NCI-H82 treated with DMSO at 0.1 percent for 48 hours (cell line): Measurements from ENCODE around the gene MAGI2.
A peak's percentile ranks its signal among the peaks of the same experiment; 100 is the strongest.

Experiments used
- DNase-seq: peaks from one replicate; lab custom pipeline; 2025; ENCODE audit not compliant: unreplicated experiment; lab: John Stamatoyannopoulos, UW

Gene MAGI2

DNA sequence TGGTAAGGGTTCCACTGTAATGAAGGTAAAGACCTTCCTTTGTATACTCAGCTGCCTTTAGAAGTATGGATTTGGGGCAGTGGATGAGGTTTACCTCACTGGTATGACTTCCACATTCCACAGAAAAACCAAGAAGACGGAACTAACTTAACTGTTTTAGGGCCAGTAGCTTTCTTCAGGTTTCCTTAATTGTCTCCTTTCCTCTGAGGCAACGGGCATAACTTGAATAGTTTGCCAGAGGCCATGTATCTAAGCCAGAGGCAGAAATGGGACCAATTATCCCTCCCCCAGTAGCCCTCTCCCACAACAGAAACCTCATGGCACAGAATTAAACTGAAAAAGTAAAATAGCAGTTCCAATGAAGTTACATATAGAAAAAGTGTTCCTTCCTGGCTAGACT, 1373.2 kb downstream of the MAGI2 start:
- DNase-seq: no peak

DNA sequence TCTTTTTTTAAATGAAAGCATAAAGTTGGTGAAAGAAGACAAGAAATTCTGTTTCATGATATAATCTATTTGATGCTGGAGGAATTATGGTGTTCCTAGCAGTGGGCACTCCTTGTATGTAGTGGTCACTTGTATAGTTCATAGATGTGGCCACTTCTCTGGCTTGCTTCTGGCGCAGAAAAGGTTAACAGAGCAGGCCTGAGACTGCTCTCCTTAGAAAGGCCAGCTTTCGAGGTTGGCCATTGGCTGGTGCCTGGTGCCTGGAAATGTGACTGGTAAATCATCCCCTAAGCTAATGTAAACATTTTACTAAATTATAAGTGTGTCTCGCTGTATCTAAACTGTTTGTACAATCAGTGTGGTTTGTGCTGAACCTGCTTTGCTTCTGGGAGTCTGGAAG, 1378.8 kb downstream of the MAGI2 start:
- no peak for DNase-seq

DNA sequence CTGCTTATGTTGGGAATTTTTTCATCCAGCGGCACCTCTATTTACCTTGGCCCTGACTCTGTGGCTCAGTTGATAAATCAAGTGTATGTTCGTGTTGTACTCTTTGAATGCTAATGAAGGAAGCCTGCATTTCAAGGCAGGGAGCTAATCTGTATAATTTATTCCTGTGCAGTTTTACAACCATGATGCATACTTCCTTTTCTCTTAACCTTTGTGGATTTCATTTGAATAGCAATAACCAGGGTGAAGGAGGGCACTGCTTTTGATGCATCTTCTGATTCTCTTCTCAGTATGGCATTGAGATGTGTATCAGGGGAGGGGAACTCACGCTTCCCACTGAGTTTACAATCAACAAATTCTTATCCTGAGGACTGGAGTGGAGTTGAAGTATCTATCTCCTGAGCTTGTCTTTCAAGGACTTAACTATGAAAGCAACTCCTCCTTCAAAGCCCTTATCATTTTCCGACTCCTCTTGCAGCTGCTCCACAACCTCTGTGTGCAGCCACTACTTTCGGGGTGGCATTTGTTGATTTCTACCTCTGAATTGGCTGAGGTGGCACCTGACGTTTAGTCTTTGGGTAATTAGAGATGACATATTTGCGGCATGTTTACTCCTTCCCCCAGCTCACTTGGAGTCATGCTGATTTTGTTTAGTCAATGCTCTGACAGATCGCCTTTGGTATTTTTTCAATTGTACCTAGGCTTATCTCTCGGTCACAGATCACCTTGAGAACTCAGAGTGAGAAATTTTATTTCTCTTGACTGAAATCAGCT, 1379.7 kb downstream of the MAGI2 start:
- no peak for DNase-seq

DNA sequence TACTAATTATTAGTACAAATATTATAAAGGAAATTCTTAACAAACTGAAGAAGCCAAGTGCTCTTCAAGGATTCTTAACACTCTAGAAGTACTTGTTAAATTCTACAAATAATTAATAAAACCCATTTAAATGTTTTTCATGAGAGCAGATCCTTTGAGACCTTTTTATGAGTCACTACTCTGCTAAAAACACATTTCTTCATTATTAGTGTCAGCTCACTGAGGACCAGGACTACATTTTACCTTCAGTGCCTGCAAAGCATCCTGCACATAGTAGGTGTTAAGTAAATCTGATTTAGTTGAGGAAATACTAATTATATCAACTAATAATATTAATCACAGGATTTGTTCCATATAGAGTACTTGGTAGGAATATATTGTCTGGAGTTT, 1381.3 kb downstream of the MAGI2 start:
- no peak for DNase-seq

DNA sequence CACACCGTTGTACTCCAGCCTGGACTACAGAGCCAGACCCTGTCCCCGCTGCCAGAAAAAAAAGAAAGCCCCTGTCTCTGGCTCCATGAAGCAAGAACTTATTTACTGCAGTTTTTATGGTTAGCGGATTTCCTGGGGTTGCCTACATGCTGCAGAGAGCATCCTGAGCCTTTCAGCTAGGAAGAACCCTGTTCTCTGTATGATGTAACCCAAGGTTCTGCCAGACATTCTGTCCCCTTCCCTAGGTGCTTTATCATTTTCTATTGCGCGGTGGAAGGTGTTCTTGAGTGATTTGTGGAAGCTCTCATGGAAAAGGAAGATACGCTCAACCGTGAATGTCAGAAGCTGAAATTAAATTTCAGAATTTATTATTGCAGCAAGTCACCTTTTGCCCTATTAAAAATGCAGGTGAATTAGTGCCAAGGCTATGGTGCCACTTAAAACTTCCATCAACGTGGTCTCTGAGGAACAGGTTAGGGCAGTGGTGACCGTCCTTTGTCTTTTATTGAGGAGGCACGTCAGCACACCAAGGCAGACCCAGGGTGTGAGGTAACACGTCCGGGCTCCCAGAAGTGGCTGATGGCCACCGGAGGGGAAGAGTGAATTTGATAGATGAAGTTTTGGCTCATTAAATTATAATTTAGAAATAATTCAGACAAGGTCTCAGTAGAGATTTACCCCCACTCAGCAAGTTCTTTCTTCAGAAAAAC, 1381.8 kb downstream of the MAGI2 start:
- DNase-seq: no peak

DNA sequence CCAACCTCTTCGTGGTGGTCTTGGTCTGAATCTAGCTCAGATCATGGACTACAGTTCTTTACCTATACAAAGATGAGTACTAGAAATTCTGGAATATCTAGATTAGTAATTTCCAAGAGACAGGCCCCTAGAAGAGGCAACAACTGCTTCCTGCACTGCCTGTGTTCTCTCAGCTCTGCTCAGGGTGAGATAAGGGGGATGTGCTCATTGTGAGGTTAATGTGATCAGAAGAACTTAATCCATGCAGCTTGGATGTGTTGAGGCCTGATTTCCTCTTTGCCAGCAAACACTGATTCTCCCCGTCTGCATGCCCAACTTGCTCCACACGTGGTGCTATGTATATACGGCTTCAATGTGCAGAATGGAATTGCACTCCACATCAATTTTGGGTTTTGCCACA, 1386.9 kb downstream of the MAGI2 start:
- peak; percentile 64 for DNase-seq

DNA sequence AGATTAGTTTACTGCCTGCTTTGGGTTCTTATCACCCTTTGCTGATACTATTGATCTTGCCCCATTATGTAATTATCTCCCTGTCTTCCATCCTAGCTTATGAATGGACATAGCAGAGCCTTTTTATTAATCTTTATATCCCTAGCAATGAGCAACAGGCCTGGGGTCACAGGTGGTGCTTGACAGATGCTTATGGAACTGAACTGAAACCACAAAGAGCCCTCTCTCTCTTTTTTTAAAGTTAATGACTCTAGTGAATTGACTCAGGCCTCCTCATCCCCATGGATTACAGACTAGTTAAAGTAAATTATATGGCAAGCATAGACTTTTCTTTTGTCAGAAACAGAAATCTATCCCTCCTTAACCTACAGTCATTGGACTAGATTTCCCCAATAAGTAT, 1389.7 kb downstream of the MAGI2 start:
- peak; percentile 79 for DNase-seq

DNA sequence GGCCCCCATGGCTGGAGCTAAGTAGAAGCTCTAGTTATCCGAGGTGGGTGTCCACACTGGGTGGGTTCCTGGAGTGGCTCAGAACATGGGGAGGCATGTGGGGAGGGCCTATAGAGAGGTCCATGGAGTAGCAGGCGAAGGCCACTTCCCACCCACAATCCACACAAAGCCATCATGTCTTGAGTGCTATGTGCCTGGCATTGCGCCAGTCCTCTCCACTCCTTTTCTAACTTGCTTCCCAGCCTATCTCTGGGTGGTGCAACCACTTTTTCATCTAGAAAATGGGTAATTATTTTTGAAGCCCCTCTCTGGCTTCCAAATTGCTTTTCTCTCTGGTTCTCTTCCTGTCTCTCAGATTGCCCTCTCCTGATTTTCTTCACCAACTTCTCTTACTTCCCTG, 1391.3 kb downstream of the MAGI2 start:
- DNase-seq: no peak

DNA sequence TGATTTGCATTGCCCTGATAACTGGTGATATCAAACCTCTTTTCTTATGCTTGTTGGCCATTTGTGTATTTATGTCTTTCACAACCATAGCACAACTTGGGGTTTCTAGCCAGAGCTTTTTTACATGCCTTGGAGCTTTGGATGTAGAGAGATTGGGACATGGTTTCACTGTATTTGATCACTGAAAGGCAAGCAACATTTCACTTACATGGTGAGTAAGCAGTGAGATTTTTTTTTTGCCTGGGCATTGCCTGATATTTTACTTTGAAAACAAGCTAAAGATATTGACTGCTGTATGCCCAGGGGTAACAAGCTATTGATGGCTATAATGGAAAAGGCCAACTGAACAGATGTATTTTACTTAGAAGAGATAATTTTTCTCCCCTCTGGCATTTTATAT, 1395.9 kb downstream of the MAGI2 start:
- DNase-seq: no peak

DNA sequence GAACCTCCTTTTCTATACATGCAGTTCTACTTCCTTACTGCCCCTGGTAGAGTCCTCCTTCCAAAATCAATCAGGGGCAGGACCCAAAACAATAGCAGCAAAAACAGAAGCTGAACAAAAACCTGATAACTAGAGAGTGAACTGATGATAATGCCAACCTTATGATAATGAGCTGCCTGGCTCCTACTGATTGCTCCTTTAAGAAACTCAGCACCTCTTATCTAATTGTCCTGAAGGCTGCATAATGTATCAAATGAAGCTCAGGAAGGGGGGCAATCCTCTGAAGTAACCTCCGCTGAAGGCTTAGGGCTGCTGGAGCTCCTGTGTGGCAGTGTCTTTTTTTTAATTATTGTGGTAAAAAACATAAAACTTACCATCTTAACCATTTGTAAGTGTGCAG, 1397.9 kb downstream of the MAGI2 start:
- DNase-seq: no peak

DNA sequence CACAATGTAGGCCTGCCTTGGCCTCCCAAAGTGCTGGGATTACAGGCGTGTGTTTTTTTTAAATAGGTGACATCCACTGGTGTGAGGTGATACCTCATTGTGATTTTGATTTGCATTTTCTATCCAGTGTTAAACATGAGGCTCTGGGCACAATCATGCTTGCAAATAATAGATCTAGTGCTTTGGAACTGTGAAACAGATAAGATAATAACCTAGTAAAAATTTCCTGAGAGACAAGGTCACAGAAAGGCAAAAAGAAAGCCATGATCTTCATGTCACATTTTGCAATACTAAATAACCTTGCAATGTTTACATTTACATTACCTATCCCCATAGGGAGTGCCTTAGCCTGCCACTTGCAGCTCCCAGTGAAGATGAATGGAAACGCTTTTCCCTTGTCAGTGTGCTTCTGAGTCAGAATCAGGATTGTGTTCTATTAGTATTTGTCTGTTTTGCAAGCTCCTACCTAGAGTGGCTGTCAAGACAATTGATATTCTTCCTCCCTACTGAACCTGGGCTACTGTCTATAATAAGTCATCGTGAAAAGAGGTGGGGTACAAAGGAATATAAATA, 1398.4 kb downstream of the MAGI2 start:
- no peak for DNase-seq

DNA sequence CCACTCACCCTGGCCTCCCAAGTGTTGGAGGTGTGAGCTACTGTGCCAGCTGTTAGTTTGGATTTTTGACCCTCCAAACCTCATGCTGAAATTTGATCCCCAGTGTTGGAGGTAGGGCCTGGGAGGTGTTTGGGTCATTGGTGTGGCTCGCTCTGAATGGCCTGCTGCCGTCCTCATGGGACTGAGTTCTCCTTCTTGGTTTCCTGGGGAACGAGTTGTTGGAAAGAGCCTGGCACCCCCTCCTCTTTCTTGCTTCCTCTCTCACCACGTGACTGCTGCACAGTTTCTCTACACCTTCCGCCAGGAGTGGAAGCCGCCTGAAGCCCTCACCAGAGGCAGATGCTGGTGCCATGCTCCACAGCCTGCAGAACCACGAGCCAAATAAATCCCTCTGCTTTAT, 1401.4 kb downstream of the MAGI2 start:
- DNase-seq: no peak

DNA sequence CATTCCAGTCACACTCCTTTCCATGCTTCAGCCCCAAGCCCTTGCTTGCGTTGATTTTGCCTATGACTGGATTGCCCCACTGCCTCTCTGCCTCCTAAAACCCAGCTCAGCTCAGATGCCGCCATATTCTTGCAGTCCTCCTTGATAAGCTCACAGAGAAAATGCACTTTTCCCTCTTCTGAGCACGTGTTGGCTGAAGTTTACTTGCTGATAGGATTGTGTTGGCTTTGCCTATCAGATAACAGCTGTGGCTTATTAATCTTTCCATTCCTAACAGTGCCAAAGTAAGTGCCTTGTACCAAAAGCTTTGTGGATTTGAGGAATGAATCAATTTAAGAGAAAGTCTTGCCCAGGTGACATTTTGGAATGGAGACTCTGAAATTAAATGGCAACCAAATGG, 1405.7 kb downstream of the MAGI2 start:
- DNase-seq: no peak

DNA sequence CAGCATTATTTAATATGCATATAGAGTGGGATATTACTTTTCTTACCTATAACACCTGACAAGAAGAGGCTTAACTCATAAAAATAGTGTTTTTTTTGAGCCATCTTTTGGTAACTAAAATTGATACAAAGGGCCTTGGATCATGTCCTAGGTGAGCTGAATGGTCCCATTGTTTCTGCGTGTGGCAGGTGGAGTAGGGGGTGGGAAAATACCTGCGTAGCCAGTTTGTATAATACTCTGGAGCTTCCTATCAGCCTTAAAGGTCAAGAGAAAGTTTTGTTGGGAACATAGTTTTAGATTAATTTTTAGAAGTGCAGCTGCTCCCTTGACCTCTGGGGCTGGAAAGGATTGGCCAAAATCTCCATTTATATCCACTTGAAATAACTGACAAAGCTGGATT, 1410.3 kb downstream of the MAGI2 start:
- no peak for DNase-seq

DNA sequence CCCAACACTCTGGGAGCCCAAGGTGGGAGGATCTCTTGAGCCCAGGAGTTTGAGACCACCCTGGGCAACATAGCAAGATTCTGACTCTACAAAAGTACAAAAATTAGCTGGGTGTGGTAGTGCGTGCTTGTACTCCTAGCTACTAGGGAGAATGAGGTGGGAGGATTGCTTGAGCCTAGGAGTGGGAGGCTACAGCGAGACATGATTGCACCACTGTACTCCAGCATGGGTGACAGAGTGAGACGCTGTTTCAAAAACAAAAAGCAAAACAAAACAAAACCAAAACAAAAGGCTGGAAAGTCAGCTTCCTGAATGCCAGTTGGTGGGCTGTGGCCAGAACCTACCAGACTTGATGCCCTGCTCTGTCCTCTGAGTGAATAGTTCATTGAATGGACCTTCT, 1412.0 kb downstream of the MAGI2 start:
- DNase-seq: no peak

DNA sequence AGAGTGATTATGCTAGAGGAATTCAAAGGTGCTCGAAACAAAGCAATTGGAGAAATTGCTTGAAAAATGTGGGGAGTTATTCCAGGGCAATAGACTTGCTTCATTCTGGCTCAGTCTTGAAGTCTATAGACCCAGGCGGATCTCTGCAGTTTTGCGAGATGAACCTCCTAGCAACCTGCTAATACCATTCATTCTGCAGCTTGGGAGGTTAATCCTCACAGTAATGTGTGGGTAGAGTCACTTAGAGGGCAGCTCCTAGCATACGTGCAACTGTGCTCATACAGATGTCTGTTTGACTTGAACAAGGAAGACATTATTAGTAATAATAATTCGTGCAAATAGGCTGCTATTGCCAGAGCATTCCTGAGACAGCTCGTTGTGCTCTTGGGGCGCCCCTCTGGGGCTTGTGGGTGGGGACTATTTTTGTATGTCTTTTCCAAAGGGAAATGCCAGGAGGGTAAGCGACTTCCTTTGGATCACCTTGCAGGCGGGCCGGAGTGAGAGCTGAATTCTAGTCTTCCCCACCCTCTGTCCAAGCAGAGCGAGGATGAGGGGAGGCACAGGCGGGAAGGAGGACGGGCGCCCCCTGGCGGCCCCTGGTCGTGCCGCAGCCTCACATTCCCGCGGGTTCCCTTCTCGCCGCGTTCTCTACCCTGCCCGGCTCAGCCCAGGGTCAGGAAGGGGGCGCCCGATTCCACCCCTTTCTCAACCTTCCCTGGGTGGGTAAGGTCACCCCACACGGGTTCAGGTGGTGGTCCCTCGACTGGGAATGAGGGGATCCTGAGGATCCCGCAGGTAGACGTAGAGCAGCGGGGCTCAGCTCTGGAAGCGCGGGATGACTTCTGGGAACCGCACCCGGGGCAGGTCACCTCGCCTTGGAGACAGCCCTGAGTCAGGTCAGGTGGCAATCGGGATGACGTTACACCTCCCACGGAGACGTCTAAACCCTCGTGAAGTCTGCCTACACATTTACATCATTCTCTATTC, 1413.4 kb downstream of the MAGI2 start:
- DNase-seq: peak; percentile 44

DNA sequence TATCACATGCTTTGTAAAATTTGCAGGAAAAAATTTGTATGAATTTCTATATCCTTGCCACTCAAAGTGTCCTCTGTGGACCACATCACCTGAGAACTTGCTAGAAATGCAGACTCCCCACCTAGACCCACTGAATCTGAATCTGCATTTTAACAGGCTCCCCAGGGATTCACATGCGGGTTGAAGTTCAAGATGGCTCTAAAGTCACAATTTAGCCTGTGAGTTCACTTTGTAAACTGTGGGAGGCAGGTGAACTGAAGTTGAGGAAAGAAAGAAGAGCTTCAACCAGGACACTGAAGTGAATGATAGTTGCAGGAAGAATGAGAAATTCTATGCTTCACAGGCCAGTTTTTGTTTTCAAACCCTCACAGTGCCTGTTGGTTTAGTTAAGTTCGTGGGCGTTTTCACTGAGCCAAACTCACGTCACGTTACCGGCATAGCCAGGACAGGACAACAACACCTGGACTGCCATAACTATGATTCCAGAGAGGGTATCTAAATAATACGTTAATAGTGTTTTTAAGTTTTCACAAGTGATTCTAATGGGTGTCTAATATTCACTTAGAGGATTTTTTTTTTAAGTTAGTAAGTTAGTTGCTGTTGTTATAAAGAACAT, 1414.9 kb downstream of the MAGI2 start:
- no peak for DNase-seq

DNA sequence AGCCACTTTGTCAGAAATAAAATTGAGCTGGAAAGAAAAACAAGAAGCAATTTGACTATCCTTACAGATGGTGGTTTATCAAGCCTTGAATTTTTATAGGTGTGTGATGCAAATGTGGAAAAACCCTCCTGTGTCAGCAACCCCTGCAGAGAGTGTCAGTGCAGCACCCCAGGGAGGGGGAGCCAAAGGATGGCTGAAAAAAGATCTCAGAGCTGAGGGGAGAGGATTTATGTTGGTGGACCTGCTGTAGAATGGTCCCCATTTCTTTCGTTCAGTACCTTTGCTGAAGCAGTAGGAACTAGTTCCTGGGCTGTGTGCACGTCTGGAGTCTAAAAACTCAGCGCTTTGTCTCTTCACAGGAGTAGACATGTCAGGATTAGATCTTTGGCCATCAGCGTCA, 1415.9 kb downstream of the MAGI2 start:
- DNase-seq: no peak

DNA sequence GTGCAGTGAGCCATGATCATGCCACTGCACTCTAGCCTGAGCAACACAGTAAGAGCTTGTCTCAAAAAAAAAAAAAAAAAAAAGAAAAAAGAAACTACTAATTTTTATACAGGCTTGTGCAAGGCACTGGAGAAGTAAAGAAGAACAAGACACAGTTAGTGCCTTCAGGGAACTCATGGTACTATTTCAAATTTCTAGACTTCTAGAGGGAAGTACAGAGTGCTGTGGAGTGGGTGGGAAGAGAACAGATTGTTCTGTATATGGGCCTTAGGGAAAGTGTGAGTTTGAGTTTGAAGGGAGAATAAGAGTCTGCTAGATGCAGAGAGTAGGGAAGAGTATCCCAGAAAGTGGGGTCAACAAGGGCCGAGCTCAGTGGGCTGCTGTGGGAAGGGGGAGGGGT, 1420.1 kb downstream of the MAGI2 start:
- DNase-seq: no peak

DNA sequence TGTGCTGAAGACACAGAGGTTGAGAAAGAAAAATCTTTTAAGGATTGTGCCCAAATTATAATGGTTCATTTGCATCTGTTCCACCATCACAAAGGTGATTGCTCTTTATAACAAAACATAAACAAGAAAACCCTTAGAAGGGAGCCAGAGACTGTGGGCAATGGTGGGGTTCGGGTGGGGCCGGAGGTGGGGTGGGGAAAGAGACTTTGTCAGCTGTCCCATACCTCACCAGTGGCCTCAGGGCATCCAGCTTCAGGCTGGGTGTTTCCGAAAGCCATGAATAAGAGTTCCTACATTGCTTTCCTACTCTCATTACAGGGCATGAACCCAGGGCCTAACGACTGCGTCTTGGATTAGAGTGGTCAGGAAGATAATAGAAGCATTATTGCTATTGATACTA, 1427.0 kb downstream of the MAGI2 start:
- DNase-seq: no peak

DNA sequence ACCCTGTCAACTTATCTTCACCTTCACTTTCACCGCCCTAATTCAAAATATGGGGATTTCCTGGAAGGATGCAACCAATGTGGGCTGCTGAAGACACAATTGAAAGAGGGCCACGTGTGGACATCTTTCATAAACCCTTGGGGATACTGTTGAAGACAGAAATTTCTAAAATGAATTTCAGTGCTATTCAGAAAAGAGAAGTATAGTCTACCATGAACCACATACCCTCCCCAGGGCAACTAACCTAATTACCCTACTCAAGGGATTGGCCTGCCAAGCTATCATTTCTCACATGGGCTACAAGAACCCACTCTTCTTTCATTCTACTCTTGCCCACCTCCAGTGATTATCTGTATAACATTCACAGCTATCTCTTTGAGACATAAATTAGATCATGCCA, 1428.9 kb downstream of the MAGI2 start:
- no peak for DNase-seq
